Globus pallidus (tissue), 1 donor: ENCODE results near the gene TEAD2.
"Not testable (repeated sequence)": the region's sequence is repeated elsewhere in the genome, so short reads cannot be mapped to it uniquely, and the experiment has no call there.

ENCODE experiments used
- DNase-seq: peaks from one replicate; pipeline ENCODE4 v3.0.0-alpha.2; 2015; ENCODE audit warnings: low spot score

Gene TEAD2

DNA sequence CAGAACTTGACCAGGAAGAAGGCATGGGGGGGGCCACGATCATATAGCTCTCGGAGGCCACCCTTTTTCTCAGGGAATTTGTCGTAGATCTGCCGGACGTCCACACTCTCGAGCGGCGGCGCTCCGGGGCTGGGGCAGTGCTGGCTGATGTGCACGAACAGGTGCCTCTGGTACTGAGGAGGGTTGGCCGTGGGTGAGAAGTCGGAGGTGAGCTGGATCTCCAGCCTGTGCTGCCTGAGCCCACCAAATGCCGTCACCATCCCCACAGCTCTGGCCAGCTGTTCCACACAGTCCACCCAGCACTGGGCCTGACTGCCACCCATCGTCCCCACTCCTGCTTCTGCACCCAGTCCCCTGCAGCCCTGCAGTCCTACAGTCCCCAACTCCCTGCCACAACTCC lies 15.0 kb downstream of the TEAD2 start:
- no peak for DNase-seq

DNA sequence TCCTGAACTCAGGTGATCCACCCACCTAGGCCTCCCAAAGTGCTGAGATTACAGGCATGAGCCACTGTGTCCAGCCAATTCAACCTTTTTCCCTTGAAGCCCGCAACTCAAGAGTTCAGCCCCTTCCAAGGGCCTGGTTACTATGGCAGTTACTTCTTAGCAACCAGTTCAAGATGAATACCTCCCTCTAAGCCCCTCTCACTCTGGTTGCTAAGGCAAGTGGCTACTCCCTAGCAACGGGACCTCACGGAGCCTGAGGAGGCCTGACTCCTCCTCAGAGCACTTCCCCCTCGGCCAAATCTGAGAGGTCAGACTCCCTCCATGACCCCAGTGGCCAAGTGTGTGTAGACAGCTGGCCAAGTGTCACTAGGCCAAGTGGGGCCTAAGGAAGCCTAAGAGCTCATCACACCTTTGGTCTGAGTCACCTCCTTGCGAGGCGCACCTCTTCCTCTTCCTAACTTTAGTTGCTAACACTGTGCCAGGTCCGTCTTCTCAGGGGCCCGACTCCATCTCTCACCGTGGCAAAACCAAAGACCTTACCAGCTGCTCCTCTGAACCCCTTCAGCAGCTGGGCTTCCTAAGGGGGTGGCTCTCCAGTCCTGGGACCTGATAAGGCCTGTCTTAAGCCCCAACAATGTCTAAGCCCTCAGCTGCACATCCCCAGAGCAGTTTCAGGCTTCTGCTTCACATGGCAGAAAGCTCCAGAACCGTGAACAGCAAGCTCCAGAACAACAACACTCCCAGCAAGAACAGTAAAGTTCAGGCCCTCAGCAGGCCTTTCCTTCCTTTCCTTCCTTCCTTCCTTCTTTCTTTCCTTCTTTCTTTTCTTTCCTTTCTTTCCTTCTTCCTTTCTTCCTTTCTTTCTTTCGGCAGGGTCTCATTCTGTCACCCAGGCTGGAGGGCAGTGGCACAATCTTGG lies 17.5 kb downstream of the TEAD2 start:
- DNase-seq, result no peak

GRCh38 chr19:49343123-49343522 lies 19.1 kb downstream of the TEAD2 start:
- no peak for DNase-seq

- DNase-seq, result no peak
Measured at GRCh38 chr19:49342291-49342721, 19.9 kb downstream of the TEAD2 start.

DNA sequence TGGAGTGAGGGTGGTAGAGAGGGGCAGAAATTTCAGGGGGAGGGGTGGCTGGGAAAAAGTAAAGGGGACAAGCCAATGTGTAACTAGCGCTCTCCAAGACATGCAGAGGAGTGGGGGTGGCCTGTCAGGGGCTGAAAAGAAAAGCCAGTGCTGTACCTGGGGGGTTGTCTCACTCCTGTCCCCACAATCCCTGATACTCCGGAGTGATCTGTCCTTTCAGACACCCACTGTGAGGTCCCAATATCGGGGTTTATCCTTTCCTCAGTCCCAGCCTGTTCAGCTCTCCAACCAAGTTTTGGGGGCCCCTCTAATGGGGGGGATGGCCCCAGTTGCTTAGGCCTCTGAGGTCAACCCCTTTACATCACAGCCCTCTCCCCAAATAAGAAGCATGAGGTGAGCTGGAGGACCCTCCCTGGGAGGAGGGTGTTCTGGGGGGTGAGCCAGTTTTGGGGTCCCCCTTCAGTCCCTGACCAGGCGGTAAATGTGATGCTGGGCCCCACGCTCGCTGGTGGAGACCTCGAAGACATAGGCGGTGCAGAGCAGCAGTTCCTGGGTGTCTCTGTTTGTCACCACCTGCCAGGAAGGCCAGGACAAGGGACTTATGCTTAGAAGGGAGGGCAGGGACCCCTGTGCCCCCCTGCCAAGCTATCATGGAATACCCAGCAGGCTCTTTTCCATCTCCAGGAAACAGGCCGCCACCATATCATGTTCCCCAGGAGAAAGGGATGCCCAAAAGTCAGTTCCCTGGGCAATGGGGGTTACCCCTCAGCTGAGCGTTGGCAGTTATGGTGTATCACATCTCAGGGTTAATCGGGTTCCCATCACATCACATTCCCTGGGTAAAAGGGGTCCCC lies 21.1 kb downstream of the TEAD2 start:
- DNase-seq, result no peak

GRCh38 chr19:49340069-49340864 lies 21.9 kb downstream of the TEAD2 start:
- no peak for DNase-seq

- peak; percentile 41 for DNase-seq
Measured at GRCh38 chr19:49339301-49340068, 22.7 kb downstream of the TEAD2 start.

- no peak for DNase-seq
Measured at GRCh38 chr19:49338691-49339300, 23.4 kb downstream of the TEAD2 start.

DNA sequence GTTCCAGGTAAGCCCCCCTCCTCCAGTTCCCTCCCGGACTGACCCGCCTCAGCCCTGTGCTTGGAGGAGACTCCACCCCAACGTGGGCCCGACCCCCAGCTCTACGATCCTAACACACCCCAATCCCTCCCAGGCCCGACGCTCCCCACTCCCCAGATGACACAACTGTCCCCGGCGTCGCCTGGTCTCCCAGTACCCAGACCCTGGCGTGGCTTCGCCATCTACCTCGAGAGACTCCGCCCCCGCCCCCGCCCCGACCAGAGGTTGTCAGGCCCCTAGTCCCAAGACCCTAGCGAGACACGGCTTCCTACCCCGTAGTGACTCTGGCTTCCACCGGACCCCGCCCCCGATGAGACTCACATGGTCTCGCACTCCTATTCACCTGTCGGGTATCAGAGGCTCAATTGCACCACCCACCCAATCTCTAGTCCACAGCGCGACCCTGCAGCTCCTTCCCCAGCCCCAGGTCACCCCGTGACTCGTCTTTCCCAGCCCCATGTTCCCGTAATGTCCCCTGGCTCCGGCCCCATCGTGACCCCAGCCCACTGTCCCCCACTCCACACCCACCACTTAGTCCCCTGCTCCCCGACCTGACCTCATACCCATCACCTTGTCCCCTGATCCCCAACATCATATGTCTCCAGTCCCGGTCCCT lies 24.1 kb downstream of the TEAD2 start:
- no peak for DNase-seq

DNA sequence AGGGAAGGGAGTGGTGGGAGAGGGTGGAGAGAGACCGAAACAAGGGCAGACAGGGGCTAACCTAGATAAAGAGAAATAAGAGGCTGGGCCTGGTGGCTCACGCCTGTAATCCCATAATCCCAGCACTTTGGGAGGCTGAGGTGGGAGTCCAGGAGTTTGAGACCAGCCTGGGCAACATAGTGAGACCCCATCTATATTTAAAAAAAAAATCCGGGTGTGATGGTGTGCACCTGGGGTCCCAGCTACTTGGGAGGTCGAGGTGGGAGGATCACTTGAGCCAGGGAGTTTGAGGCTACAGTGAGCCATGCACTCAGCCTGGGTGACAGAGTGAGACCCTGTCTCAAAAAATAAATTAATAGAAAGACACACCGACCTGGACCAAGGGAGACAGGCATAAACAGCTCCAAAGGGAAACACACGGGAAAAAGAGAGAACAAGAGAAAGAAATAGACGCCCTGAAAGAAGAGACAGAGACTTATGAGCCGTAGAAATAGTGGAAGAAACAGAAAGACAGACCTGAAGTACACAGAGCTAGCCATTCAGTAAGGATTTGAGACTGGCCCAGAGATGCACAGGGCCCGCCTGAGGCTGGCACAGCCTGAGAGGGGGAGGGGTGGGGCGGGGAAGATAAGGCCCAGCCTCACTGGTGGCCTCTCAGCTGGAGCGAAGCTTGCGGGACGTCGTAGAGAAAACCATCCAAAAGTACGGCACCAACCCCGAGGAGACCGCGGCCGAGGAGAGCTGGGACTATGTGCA lies 24.8 kb downstream of the TEAD2 start:
- DNase-seq, result no peak

- DNase-seq, result no peak
Measured at GRCh38 chr19:49336482-49337266, 25.5 kb downstream of the TEAD2 start.

GRCh38 chr19:49335784-49336481 lies 26.3 kb downstream of the TEAD2 start:
- DNase-seq, result no peak

- DNase-seq, result no peak
Measured at GRCh38 chr19:49335071-49335783, 27.0 kb downstream of the TEAD2 start, which contains the start of gene CD37. Gene CD37 (plus strand): TSS chr19:49335406. CDS start chr19:49335541, 135 bp downstream.

- no peak for DNase-seq
Measured at GRCh38 chr19:49333811-49334288, 28.4 kb downstream of the TEAD2 start.

GRCh38 chr19:49333418-49333805 lies 28.8 kb downstream of the TEAD2 start:
- no peak for DNase-seq

DNA sequence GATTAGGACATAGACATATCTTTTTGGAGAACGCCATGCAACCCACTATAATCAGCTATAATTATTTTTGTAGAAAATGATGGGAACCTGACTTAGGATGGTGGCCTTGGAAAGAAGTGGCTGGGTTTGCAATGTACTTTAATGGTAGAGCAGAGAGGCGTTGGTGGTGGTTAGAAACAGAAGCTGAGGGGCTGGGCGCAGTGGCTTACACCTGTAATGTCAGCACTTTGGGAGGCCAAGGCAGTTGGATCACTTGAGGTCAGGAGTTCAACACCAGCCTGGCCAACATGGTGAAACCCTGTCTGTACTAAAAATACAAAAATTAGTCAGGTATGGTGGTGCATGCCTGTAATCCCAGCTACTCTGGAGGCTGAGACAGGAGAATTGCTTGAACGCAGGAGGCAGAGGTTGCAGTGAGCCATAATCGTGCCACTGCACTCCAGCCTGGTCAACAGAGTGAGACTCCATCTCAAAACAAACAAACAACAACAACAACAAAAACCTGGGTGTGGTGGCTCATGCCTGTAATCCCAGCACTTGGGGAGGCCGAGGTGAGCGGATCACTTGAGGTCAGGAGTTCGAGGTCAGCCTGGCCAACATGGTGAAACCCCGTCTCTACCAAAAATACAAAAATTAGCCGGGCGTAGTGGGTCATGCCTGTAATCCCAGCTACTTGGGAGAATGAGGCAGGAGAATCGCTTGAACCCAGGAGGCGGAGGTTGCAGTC lies 29.4 kb downstream of the TEAD2 start:
- not testable (repeated sequence) for DNase-seq
